ENCODE data around the gene KIAA1671.

The KIAA1671 gene

DNA sequence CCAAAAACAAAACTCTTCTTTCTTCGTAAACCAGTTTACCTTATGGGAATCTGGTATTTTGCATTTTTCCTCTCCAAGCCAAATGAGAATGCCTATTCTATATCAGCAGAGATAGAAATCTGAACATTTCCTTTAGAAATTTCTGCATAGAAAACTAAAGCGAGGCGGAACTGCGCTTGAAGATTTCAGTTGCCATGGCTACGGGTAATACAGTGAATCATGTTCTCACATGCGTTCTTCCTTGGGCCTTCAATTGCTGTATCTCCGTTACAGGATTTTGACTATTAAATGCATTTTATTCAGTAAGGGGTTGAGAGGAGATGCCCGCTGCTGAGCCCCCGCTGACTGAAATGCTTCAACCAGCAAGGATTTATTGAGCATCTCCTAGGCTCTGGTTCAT, 138.9 kb downstream of the KIAA1671 start:
- DNase-seq (ENCODE audit: low read depth, low spot score), result no peak
- ChIA-PET CTCF (no interaction called here), POLR2A (no interaction called here)
- no peak for TF ChIP-seq CTCF (IDR thresholded peaks at IDR 0.05; ENCODE audit: insufficient read depth, low read length, missing control alignments)
- no peak overlapping the region for H3K4me3 ChIP-seq (ENCODE audit: low read depth, low read length)

DNA sequence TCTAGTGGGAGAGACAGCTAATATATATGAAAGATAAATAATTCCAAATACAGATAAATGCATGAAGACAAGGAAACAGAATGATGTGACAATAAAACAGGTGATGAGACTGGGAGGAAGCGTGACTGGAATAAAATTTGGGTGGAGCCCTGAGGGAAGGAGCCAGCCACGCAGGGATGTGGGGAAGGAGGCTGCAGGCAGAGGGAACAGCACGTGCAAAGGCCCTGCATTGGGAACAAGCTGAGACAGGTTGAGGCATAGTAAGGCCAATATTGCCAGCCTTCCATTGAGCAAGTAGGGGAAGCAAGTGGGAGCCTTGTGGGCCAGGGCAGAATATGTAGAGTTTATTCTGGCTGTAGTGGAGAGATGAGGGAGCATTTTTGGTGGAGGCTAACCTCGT, 139.6 kb downstream of the KIAA1671 start:
- no peak for TF ChIP-seq CTCF (IDR thresholded peaks at IDR 0.05; ENCODE audit: insufficient read depth, low read length, missing control alignments)
- ChIA-PET CTCF (no interaction called here), POLR2A (no interaction called here)
- no peak for DNase-seq (ENCODE audit: low read depth, low spot score)
- no peak overlapping the region for H3K4me3 ChIP-seq (ENCODE audit: low read depth, low read length)

DNA sequence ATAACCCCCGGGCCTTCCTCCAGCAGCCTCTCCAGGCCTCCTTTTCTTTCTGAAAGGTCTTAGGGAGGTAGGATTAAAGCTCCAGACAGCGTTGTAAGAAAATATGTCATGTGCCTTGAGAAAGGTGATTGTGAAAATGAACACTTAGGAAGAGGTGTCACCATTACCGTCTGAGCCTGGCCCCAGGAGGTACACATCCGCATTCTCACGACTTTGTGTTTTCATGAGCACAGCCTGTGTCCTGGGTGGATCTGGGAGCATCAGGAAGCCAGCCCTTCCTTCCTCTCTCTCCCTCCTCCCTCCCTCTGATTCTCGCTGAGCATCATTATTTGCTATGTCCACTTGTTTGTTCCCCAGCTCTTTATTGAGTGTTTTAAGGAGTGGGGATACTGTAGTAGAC, 142.1 kb downstream of the KIAA1671 start:
- H3K4me3 ChIP-seq (ENCODE audit: low read depth, low read length), result no peak overlapping the region
- no peak for TF ChIP-seq CTCF (IDR thresholded peaks at IDR 0.05; ENCODE audit: insufficient read depth, low read length, missing control alignments)
- CTCF ChIA-PET, result no interaction called here
- POLR2A ChIA-PET, result no interaction called here
- DNase-seq (ENCODE audit: low read depth, low spot score), result no peak

- no peak for DNase-seq (ENCODE audit: low read depth, low spot score)
- ChIA-PET POLR2A (no interaction called here), CTCF (interaction anchor here (1.1 kb wide), 1 partner anchor 14 kb away, joined by 3 read pairs; no protein-coding TSS in a partner anchor)
- TF ChIP-seq CTCF (IDR thresholded peaks at IDR 0.05; ENCODE audit: insufficient read depth, low read length, missing control alignments), result no peak
- no peak overlapping the region for H3K4me3 ChIP-seq (ENCODE audit: low read depth, low read length)
Measured at GRCh38 chr22:25095869-25096268, 143.4 kb downstream of the KIAA1671 start.

DNA sequence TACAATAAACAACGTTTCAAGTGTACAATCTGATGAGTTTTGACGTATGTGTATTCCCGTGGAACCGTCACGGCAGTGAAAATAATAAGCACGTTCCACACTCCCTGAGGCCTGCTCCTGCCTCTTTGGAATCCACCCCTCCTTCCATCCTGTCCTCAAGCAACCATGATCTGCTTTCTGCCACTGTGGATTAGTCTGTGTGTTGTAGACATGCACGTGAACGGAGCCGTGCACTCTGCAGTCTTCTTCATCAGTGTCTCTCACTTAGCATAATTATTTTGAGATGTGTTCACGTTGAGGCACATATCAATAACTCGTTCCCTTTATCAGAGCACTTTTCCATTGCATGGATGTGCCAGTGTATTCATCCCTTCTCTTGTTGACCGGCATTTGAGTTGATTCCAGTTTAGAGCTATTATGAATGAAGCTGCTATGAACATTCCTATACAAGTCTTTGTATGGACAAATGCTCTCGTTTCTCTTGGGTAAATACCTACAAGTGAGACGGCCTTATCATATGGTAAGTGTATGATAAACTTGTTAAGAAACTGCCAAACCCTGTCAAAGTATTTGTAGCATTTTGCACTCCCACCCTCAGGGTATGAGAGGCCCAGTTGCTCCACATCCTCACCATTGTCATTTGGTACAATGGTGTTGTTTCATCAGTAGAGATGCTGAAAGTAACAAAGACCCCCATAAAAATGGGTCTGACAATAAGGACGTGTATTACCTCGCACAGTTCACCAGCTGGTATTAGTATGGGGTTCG, 144.3 kb downstream of the KIAA1671 start:
- H3K4me3 ChIP-seq (ENCODE audit: low read depth, low read length), result no peak overlapping the region
- no peak for DNase-seq (ENCODE audit: low read depth, low spot score)
- TF ChIP-seq CTCF (IDR thresholded peaks at IDR 0.05; ENCODE audit: insufficient read depth, low read length, missing control alignments), result no peak
- POLR2A ChIA-PET, result no interaction called here
- CTCF ChIA-PET, result interaction anchor here (1.1 kb wide), 1 partner anchor 13 kb away, joined by 3 read pairs; no protein-coding TSS in a partner anchor

GRCh38 chr22:25098445-25099081, 146.0 kb downstream of the KIAA1671 start:
- H3K4me3 ChIP-seq (ENCODE audit: low read depth, low read length), result no peak overlapping the region
- no peak for TF ChIP-seq CTCF (IDR thresholded peaks at IDR 0.05; ENCODE audit: insufficient read depth, low read length, missing control alignments)
- CTCF ChIA-PET, result interaction anchor here (1.0 kb wide), 1 partner anchor 82 kb away, joined by 3 read pairs; no protein-coding TSS in a partner anchor
- POLR2A ChIA-PET, result no interaction called here
- no peak for DNase-seq (ENCODE audit: low read depth, low spot score)
